GM20000 (cell line): ENCODE data around the gene SPRED2.

Source experiments
- DNase-seq: peaks from one replicate; pipeline ENCODE4 v3.0.0; 2012; ENCODE audit warnings: low spot score
- TF ChIP-seq, protein P1 (sequence below): IDR thresholded peaks from 2 replicates; pipeline ENCODE4 v1.5.1; 2012; ENCODE audit warnings: mild to moderate bottlenecking, control low read depth; ENCODE audit errors: extremely low read depth, missing control alignments

The SPRED2 gene

DNA sequence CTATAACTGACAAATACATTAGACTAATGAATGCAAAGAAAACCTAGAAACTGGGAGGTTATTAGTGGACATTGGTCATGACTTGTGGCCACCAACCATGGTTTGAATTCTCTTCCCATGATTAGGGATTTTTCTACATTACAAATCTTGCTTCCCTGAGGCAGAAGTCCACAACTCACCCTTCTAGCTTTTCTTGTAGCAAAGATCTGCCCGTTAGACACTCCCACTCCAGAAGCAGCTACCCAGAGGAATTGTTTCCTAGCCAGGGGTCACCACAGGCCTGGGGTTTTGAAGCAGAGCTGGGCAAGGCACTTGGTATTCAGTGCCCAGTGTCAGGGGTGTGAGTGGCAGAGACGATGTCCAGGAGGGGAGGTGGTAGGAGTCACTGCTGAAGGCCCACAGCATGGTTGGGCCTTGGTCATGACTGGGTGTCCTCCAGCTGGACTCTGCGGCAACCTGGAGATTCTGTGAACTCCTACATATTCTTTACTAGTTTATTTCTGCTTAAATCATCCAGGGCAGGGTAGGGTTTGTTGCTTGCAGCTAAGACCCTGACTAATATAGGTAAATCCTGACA lies 149.8 kb downstream of the SPRED2 start:
- TF ChIP-seq, protein P1, sequence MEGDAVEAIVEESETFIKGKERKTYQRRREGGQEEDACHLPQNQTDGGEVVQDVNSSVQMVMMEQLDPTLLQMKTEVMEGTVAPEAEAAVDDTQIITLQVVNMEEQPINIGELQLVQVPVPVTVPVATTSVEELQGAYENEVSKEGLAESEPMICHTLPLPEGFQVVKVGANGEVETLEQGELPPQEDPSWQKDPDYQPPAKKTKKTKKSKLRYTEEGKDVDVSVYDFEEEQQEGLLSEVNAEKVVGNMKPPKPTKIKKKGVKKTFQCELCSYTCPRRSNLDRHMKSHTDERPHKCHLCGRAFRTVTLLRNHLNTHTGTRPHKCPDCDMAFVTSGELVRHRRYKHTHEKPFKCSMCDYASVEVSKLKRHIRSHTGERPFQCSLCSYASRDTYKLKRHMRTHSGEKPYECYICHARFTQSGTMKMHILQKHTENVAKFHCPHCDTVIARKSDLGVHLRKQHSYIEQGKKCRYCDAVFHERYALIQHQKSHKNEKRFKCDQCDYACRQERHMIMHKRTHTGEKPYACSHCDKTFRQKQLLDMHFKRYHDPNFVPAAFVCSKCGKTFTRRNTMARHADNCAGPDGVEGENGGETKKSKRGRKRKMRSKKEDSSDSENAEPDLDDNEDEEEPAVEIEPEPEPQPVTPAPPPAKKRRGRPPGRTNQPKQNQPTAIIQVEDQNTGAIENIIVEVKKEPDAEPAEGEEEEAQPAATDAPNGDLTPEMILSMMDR = no peak
- no peak for DNase-seq

- TF ChIP-seq, protein P1 = no peak
- DNase-seq = no peak
Measured at GRCh38 chr2:65281627-65282351, 150.6 kb downstream of the SPRED2 start.

DNA sequence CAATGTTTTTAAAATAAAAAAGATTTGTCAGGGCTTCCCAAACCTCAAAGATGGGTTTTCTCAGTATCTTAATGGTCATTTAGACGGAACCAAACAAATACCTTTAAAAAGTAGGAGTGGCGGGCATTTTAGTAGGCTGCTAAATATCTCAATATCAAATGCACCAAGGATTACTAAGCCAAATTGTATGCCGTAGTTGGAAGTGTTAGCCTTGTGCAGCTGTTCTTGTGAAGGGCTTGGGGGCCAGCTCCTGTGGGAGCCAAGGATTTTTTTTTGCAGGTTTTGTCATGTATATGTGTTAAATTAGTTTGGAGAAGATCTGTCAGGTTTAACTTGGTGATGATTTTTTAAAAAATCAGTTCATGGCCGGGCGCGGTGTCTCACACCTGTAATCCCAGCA lies 152.6 kb downstream of the SPRED2 start:
- no peak for DNase-seq

DNA sequence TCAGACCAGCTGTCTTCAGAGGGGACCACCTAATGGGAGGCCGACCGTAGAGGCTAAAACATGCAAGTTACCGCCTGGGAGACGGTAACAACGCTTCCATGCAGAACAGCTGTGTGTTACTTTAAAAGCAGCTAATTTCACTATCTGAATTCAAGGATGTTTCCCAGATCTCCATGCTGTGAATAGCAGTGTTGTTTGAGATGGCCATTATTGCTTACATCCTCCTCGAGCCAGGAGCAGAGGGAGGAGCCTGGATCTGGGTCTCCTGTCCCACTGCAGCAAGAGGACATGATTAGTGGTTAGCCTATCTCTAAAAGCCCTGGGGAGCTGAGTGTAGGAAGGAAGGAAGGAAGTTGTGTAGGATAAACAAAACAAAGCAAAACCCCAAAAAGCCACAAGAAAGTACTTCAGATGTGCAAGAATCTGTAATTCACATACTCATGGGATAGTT lies 153.8 kb downstream of the SPRED2 start:
- TF ChIP-seq, protein P1 = no peak
- no peak for DNase-seq

More for the DNA sequence above, 152.6 kb downstream of the SPRED2 start:
- TF ChIP-seq, protein P1 = no peak

DNA sequence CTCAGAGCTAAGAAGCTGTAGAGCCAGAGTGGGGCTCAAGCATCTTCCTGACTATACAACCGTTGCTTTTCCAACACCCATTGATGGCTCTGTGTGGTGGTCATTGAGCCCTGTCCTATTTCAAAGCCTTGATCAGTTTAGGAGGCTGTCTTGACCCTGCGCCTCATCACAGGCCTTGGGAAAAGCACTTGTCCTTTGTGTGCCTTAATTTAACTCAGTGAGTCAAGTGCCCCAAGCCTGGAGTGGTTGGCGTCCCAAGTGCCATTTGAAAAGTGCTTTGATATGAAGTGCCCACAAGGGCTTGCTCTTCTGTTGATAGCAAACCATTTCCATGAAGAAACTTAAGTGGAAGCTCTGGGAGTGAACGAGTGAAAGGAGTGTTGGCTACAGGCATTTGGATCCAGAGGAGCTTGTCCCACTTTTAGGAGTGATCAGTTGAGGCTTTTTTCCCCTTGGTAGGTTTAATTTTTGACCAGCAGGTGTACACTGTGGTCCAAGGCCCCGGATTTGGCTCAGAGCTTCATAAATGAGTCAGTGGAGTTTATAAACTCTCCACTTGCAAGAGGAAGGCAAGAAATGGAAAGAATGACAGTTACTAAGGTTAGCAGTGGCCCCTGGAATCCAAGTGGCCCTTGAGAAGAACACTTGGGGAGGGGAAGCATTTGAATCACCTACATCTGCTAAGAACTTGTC lies 154.5 kb downstream of the SPRED2 start:
- TF ChIP-seq, protein P1 = no peak

DNA sequence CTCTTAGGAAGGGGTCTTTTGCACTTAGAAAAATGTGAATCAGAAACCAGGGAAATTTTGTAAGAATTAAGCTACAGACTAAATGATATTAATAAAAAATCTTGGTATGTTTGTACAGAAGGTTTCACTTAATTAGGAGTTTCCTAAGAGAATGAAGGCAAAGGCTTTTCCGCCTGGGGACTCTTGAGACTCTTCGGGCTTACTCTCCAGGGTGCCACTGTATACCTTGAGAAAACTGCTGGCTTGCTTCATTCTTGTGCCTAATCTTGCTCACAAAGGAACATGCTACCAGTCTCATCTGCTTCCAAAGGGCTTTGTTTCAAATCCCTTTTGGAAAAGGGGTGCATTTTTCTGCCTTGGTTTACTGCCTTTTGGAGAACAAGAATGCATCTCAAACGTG lies 155.3 kb downstream of the SPRED2 start:
- DNase-seq = no peak
- TF ChIP-seq, protein P1 = no peak

More for the DNA sequence above, 154.5 kb downstream of the SPRED2 start:
- DNase-seq = no peak

DNA sequence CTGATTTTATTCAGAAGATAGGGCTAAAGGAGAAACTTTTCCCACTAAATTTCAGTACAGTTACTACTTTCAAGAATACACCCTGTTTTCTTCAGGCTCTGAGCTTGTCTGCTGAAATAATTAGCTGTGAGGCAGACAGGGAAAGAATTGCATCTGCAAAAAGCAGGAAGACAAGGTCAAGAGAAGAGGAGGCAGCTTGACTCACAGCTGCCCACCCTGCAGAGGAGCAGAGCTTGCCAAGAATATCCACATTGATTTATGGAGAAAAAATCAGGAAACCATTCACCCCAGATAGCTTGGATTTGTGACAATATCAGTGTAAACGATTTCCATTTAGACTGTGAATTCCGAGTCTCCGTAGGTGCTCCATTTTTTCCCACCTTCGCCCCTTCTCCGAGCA lies 155.8 kb downstream of the SPRED2 start:
- no peak for DNase-seq
- TF ChIP-seq, protein P1 = no peak
